BJ (cell line): ENCODE measurements around the gene KRT77. TPM values are rescaled to one million over a fixed set of nuclear protein-coding genes. Genes with fewer than 3 reads are reported as not detected.

Experiments used
- CTCF ChIA-PET: fragments of 350-600 bp; formaldehyde crosslinking; extraction: SDS; loops from one replicate; lab custom pipeline; 2021; ENCODE audit warnings: antibody characterized with exemption, inconsistent platforms; lab: Yijun Ruan, JAX
- POLR2A ChIA-PET: fragments of 300-600 bp; sonication (Branson Sonifier 250); formaldehyde crosslinking; extraction: SDS; loops from one replicate; lab custom pipeline; 2021; ENCODE audit warnings: antibody characterized with exemption; lab: Charles Lee
- DNase-seq: peaks from one replicate; pipeline ENCODE4 v3.0.0-alpha.2; 2011; ENCODE audit warnings: low read depth
- H3K27me3 ChIP-seq: 2 replicates; pipeline ENCODE4 v1.6.0; 2011; ENCODE audit warnings: low read length; ENCODE audit not compliant: control insufficient read depth, insufficient read depth
- H3K36me3 ChIP-seq: 2 replicates; pipeline ENCODE4 v1.5.1; 2011; ENCODE audit warnings: low read length; ENCODE audit not compliant: control insufficient read depth, insufficient read depth
- H3K4me3 ChIP-seq: 2 replicates; pipeline ENCODE4 v1.5.1; 2011; ENCODE audit warnings: low read depth, mild to moderate bottlenecking, control low read depth, low read length
- CTCF ChIP-seq: IDR thresholded peaks from 2 replicates; pipeline ENCODE4 v1.5.1; 2011; ENCODE audit warnings: low read depth, mild to moderate bottlenecking, control low read depth, inconsistent platforms, low read length, moderate library complexity; ENCODE audit not compliant: insufficient read depth
- polyA plus RNA-seq: library from polyadenylated mRNA; depleted of rRNA; stranded (reverse); fragments of >200 nt; gene quantifications from 2 replicates; pipeline ENCODE4 v1.2.3, GENCODE V29; 2011

The KRT77 gene
- polyA plus RNA-seq, 1 experiment, result not detected

DNA sequence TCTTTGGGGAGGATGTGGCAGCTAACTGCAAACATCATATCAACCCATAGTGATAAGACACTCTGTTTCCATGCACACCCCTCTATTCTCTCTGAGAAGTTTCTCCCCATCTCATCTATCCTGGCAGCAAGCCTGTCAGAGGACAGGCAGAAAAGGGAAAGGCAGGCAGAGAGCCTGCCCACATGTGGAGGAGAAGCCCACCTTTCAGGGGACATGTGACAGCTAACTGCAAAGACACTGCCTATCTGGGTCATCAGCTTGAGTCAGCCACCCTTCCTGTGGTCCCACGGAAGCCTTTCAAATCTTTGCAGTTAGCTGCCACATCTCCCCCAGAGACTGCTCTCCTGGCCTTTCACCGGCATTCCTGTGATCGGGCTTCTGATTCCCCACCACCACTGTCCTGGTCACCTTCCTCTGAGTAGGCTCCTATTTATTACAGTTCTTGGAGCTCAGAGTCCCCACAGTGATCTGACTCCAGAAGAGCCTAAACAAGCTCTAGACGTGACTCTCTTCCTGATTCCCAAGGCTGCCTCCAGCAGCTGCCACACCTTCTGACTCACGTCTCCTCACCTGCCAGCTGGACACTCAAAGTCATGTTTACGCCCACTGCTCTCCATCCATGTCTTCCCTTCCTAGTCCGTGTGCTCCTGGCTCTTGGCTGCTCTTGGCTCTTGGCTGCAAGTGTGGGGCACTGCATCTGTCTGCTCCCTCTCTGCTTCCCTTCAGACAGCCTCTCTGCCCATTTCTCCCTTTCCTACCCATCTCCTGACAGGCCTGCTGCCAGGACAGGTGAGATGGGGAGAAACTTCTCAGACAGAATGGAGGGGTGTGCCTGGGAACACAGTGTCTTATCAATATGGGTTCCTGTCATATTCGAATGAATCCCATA lies 15.6 kb downstream of the KRT77 start:
- Histone ChIP-seq H3K4me3 (no peak overlapping the region), H3K27me3 (peaks cover 35% of the 10 kb centered on the region), H3K36me3 (no peaks in the 10 kb centered on the region)
- DNase-seq, result no peak
- TF ChIP-seq CTCF, result no peak
- ChIA-PET CTCF (interaction anchor here (1.3 kb wide), 1 partner anchor 12 kb away, joined by 4 read pairs; no protein-coding TSS in a partner anchor), POLR2A (no interaction called here)

DNA sequence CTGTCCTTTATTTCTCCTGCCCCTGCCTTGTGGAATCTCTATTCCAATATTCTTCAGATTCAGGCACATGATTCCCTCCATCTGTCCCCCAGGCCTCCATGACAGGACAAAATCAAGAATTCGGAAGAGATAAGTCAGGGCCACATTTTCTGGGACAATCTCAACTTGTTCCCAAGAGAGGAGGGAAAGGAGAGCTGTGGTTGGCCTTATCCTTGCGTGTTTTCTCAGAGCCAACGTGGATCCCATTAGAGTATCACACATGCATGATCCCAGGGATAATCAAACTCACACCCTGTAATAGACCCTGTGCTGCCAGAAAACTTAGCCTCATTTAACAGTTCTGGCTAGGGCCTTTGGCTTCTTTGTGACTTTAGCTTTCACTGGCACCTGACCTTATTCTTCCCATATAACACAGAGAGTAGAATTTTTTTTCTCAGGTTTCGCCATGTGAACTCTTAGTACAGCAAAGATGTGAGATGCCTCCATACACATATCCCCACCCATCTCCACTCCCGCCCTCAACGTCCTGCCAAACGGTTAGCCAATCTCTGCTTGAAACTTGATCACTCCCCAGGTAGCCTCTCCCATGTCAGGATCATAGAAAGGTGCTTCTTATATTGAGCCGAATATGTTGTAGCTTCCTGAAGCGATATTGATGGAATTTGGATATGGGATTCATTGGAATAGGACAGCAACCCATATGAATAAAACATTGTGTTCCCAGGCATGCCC lies 16.4 kb downstream of the KRT77 start:
- Histone ChIP-seq H3K27me3 (peaks cover 31% of the 10 kb centered on the region), H3K4me3 (no peak overlapping the region), H3K36me3 (no peaks in the 10 kb centered on the region)
- ChIA-PET POLR2A (no interaction called here), CTCF (interaction anchor here (1.3 kb wide), 1 partner anchor 11 kb away, joined by 4 read pairs; no protein-coding TSS in a partner anchor)
- no peak for DNase-seq
- TF ChIP-seq CTCF, result no peak

DNA sequence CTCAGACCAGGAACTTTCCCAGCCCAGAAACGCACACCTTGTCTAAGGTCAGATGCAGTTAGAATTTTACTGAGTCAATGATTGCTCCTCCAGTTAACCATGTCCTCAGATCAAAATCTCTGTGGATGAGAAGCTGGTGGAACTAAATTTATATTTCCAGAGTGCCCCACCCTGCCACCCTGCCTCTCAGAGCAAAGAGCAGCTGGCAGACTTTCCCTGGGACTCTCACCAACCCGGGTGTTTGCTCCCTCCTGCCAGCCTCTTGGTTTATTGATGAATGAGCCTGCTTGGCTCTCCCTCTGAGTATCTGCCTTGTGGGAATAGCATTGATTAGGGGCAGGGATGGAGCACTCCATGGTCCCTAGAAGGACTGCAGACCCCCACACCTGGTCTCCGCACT lies 17.3 kb downstream of the KRT77 start:
- Histone ChIP-seq H3K4me3 (no peak overlapping the region), H3K36me3 (no peaks in the 10 kb centered on the region), H3K27me3 (peaks cover 28% of the 10 kb centered on the region)
- ChIA-PET CTCF (no interaction called here), POLR2A (no interaction called here)
- DNase-seq, result no peak
- no peak for TF ChIP-seq CTCF

DNA sequence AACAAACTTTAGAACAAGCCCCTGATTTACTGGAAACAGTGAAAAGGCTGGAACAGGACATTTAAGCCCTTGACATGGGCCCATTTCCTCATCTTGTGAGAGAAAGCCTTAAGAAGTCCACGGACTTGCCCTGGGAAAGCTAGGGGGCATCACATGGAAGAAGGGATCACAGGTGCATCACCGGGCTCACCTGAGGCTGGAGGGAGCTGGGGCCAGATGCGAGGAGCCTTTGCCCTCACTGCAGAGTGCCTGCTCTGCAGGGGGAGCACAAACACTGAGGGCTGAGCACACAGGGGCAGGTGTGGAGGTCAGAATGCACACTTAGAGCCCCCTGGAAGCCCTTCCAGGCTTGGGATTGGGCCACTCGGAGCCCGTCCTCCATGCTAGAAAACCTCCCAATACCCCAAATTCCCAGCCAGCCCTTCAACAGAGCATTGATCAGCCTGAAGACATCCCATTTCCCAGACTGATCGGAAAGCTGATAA lies 17.9 kb downstream of the KRT77 start:
- CTCF ChIA-PET, result no interaction called here
- no peak overlapping the region for H3K4me3 ChIP-seq
- H3K27me3 ChIP-seq, result peaks cover 22% of the 10 kb centered on the region
- no peak for TF ChIP-seq CTCF
- H3K36me3 ChIP-seq, result no peaks in the 10 kb centered on the region
- POLR2A ChIA-PET, result interaction anchor here (0.5 kb wide), 1 partner anchor 726 kb away, joined by 3 read pairs; no protein-coding TSS in a partner anchor
- no peak for DNase-seq

- no peak for TF ChIP-seq CTCF
- Histone ChIP-seq H3K36me3 (no peaks in the 10 kb centered on the region), H3K27me3 (peaks cover 17% of the 10 kb centered on the region), H3K4me3 (no peak overlapping the region)
- DNase-seq, result no peak
- ChIA-PET POLR2A (no interaction called here), CTCF (no interaction called here)
Observed at GRCh38 chr12:52684431-52684830, 18.9 kb downstream of the KRT77 start.
